GM19238 (cell line): Measurements from ENCODE around the gene DFFA.
"Not testable (repeated sequence)": the region's sequence is repeated elsewhere in the genome, so short reads cannot be mapped to it uniquely, and the experiment has no call there.

Experiments
- DNase-seq: peaks from one replicate; pipeline ENCODE4 v3.0.0; 2011; ENCODE audit warnings: low spot score; ENCODE audit not compliant: insufficient read length

Gene DFFA

DNA sequence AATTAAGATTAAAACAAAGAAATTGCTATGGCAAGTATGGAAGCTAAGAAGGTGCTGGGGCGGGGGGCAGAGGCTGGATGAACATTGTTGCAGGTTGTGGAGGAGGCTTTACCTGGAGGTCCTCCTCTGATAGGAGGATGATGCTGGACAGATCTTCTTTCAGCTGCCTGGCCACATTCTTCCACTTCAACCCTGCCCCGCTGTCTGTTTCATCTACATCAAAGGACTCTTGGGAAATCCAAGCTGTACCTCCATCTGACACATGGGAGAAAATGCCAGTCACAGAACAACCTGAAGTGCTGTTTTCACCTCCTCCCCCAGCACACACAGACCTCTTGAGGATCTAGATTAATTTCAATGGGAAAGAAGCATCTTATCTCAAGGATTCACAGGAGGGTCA is 5.3 kb downstream of the DFFA start:
- DNase-seq = no peak

DNA sequence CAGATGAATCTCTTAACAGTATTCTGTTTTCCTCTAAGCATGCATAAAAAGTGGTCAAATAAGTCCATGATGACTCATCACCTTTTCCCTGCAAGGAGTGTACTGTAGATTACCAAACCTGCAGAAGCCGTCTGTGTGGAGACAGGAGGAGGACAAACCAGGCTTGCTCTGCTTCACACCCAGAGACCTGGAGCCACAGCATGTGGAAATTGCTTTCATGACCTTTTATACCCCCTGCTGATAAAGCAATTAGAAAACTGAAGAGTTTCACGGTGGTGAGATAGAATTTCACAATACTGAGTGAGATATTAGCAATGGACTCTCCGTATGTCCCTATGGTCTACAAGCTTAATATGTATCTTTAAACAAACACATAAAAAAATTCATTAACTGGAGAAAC is 13.1 kb downstream of the DFFA start:
- no peak for DNase-seq

DNA sequence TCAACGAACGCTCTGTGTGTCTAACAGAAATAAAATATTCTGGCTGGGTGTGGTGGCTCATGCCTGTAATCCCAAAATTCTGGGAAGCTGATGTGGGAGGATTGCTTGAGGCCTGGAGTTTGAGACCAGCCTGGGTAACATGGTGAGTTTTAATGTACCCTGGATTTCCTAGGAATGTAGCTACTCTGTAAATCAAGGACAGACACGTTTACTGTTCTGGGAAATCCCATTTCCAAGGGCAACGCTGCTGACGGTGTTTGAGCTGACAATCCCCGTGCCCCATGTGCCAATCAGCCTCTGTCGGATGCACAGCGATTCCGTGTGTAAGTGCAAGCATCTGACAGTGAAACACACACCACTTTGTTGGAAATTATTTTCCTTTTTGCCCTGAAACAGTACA is 14.5 kb downstream of the DFFA start:
- DNase-seq = no peak

DNA sequence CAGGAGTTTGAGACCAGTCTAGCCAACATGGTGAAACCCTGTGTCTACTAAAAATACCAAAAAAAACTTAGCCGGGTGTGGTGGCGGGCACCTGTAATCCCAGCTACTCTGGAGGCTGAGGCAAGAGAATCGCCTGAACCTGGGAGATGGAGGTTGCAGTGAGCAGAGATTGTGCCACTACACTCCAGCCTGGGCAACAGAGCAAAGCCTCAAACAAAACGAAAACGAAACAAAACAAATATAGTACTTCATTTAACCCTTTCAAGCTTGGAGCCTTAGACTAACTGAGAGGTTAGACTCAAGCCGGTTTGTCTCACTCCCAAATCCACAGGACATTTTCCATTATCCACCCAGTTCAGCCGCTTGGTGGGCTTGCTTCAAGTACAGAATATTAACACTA is 14.9 kb downstream of the DFFA start:
- not testable (repeated sequence) for DNase-seq

DNA sequence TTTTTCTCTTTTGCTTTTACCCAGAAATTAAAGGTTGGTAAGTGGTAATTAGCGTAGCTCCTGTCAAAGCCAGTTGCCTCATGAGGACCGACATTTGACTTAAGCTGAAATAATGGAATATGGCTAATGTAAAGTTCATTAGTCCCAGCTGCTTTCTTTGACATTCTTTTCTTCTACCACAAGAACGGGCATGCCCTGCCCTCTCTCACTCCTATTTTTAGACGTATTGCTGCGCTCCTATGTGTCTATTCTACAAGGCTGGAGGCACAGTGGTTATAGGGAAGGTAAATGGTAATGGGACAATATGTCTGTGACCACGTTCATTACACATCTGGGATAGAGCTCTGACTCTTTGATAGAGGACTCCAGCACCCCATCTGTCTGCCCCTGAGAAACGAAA is 15.7 kb downstream of the DFFA start:
- DNase-seq = no peak

DNA sequence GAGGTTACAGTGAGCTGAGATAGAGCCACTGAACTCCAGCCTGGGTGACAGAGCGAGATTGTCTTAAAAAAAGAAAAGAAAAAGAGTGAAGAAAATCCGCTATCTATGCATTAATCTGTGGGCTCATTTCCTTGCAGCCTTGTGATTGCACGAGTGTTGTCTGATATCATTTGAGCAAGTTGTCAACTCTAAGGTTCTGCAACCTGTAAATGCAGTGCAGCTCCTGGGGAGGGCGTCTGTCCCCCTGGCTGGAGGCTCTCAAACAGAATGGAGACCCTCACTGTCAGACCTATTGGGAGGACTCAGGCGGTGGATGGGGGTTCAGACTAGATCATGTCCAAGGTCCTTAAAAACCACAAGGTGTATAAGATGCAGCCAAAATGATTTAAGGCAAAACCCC is 16.3 kb downstream of the DFFA start:
- no peak for DNase-seq

DNA sequence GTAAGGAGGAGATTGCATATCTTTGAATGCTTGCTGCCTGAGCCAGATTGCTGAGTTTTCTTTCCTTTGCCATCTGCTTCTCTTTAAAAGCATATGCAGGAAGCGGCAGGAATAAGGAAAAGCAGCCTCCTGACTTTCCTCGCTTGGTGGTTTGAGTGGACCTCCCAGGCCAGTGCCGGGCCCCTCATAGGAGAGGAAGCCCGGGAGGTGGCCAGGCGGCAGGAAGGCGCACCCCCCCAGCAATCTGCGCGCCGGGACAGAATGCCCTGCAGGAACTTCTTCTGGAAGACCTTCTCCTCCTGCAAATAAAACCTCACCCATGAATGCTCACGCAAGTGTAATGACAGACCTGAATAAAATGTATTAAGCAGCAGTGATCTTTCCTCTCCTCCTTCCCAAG is 21.0 kb downstream of the DFFA start:
- DNase-seq = no peak

DNA sequence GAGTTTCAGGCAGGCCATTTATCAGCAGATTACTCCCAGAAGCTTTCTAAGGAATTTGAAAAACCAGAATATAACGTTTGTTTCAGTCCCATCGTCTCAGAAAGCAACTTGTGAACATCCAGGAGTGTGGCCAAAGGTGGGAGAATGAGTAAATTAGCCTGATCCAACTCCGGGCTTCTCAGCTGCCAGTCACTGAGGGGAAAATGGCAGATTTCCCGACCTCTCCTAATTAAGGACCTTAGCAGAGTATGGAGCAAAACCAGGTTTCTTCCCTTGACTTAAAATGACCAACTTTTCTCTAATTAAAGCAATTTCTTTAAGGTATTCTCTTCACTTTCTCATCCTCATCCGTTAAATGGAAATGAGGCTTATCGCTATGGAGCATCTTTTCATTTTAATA is 21.5 kb downstream of the DFFA start:
- no peak for DNase-seq

DNA sequence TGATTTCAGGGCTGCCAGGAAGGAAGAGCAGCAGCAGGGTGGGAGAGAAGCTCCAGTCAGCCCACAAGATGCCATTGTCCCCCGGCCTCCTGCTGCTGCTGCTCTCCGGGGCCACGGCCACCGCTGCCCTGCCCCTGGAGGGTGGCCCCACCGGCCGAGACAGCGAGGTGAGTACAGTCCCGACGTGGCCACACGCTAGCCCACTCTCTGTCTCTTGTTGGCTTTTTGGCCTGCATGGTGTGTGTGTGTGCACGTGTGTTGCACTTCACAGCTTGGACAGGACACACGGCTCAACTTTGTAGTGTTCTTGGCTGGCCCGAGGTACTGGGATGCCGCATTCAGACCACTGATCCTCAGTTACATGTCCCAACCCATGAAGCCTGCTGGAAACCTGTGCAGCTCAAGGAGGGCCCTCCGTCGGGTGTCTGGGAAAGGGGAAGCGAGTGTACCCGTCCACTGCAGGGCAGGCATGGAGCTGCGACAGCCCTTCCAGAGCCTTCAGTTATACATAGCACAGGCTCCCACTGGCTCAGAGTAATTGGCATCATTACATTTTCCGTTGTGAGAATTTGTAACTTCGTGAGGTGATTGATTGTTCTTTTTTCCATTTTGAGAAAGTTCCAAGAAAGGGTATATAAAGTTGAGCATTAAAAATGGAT is 22.0 kb downstream of the DFFA start:
- no peak for DNase-seq

DNA sequence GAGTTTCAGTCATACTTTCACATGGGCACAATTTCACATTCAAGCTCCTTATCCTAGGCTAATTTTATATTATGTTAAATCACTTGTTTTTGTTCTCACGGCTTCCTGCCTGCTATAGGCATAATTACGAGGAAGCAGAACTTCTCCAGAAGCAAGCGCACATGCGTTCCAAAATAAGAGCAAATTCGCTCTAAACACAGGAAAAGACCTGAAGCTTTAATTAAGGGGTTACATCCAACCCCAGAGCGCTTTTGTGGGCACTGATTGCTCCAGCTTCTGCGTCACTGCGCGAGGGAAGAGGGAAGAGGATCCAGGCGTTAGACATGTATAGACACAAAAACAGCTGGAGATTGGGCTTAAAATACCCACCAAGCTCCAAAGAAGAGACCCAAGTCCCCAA is 22.6 kb downstream of the DFFA start, which contains the start of gene CORT:
Gene CORT, plus strand, starts transcription at position 281 of the 400 bp plus-strand sequence. CDS start 193 bp downstream, outside the sequence.
- no peak for DNase-seq

DNA sequence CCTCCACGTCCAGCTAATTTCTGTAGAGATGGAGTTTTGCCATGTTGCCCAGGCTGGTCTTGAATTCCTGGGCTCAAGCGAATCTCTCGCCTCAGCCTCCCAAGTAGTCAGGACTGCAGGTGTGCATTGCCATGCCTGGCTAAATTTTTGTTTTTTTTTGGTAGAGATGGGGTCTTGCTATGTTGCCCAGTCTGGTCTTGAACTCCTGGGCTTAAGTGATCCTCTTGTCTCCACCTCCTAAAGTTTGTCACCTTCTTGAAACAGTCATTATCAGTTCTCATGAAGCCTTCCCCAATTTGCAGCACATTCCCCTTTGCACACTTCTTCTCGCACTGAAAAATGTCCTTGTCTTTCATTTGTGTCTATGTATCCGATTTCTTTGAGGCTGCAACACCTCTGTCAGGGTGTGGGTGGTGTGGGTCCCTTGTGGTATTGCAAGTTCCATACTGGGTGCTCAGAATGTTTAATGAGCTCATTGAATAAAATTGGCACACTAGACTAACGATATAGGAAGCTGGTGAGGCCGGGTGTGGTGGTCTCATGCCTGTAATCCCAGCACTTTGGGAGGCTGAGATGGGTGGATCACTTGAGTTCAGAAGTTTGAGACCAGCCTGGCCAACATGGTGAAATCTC is 25.4 kb downstream of the DFFA start:
- no peak for DNase-seq

DNA sequence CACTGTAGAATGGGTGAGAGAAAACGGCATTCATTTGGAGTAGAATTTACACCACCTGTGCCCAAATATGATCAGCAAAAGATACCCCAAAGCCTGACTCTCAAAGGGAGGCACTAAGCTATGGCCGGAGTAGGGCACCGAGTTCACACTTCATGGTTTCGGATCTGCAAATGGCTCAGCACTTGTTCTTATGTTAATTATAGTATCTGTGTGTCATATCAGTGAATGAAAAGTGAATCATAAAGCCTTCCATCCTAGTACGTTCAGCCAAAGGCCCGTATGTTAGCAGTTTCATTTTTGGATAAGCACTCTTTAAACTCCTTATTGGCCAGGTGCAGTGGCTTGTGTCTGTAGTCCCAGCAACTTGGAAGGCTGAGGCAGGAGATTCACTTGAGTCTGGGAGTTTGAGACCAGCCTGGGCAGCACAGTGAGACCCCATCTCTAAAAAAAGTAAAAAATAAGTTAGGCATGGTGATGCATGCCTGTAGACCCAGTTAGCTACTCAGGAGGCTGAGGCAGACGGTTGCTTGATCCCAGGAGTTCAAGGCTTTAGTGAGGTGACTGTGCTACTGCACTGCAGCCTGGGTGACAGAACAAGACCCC is 27.4 kb downstream of the DFFA start:
- DNase-seq = no peak

DNA sequence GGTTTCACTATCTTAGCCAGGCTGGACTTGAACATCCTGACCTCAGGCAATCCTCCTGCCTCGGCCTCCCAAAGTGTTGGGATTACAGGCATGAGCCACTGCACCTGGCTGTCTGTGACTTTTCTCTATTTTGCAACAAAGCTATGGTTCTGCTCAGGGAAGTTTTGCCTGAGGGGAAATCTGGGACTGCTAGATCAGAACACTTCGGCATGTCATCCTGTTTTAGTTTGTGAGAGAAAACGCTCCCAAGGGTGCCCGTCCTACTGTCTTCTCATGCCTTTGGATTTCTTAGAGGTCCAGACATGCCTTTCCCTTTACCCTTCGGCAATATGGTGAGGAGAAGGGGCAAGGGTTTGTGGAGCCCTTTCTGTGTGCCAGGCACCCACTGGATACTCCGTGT is 28.1 kb downstream of the DFFA start:
- DNase-seq = no peak

DNA sequence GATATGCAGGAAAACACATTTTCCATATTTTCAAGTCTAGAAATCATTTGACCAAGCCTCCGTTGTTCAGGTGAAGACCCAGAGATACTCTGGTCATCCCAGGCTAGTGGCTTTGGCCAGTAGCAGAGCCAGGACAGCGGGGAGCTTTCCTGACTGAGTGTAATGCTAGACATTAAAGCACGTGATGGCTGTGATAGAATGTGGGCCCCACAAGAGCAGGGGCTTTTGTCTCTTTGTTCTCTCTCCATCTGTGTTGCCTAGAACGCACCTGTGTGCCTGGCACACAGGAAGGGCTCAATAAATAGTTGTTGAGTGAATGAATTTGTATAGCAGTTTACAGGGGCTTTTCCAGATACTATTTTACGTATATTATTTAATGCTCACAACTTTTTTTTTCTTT is 31.5 kb downstream of the DFFA start:
- DNase-seq = no peak

DNA sequence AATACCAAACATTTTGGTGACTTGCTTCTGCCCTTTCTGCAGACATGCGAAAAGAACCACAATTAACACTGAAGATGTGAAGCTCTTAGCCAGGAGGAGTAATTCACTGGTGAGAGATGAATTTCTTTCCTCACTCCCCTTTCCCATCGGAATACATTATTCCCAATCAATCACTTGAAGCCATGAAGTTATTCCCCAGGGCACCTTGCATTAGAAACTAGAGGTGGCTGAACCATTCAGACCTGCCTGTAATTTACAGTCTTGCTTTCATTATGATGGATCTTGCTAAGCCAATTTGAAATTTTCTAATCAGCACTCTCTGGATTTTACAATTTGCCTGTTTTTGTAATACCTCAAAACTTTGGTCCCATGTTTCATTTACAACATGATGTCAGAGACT is 32.0 kb downstream of the DFFA start:
- no peak for DNase-seq

DNA sequence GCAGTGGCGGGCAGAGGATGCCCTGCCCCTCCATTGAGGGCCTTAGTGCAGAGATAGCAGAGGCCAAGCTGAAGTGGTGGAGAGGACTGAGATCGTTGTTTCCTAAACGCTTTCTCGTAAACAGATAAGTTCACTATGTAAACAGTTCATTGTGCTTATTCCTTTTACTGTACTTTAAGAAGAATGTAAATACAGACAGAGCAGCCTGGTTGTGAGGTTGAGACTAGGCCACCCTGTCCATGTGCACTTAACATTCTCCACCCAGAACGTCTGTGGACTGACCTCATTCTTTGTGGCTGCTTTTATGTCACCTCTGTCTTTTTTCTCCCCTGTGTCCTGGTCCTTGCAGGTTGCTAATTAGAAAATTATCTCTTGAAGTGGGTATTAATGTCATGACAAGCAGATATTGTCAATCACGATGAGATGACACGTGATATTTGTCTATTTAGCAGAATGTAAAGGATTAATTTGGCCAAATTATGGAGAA is 33.6 kb downstream of the DFFA start:
- no peak for DNase-seq

DNA sequence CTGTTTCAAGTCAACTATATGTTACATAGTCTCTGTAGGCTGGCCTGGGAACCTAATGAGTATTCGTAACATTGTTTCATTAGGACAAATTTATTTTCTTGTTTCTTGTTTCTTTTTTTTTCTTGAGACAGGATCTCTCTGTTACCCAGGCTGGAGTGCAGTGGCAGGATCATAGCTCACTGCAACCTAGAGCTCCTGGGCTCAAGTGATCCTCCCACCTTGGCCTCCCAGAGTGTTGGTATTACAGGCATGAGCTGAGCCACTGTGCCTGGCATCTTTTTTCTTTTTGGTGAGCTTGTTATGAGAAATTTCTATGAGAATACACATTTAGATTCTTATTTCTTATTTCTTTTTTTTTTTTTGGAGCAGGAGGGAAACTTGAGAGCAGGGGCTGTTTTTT is 35.3 kb downstream of the DFFA start:
- DNase-seq = no peak

DNA sequence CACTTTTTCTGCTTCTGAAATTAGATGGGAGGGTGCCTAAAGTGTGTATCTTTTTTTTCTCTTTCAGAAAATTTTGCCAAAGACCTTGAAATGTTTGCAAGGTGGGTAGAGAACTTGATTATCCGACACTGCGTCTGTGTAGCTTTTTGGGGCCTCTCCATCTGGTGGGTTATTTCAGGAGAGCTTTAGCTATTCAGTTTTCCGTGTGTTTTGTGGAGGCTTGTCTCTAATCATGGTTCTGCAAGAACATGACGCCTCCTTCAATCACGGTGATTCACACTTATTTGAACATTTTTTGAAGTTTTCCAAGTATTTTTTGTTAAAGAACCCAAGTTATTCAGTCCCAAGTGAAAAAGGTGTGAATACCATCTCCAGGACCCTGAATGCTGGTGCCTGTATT is 37.7 kb downstream of the DFFA start:
- DNase-seq = no peak

DNA sequence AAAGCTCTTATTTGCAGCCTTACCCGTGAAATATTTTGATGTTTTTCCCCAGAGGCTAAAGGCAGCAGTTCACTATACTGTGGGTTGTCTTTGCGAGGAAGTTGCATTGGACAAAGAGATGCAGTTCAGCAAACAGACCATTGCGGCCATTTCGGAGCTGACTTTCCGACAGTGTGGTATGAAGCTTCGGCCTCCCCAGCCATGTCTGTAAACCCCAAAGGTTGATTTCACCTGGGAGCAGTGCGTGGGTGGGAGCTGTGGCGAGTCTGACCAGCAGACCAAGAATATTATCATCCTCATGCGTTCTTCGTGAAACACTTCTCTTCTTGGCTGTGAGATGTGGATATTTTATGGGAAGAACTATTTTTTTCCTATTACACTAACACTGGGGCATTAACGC is 38.5 kb downstream of the DFFA start:
- DNase-seq = no peak

DNA sequence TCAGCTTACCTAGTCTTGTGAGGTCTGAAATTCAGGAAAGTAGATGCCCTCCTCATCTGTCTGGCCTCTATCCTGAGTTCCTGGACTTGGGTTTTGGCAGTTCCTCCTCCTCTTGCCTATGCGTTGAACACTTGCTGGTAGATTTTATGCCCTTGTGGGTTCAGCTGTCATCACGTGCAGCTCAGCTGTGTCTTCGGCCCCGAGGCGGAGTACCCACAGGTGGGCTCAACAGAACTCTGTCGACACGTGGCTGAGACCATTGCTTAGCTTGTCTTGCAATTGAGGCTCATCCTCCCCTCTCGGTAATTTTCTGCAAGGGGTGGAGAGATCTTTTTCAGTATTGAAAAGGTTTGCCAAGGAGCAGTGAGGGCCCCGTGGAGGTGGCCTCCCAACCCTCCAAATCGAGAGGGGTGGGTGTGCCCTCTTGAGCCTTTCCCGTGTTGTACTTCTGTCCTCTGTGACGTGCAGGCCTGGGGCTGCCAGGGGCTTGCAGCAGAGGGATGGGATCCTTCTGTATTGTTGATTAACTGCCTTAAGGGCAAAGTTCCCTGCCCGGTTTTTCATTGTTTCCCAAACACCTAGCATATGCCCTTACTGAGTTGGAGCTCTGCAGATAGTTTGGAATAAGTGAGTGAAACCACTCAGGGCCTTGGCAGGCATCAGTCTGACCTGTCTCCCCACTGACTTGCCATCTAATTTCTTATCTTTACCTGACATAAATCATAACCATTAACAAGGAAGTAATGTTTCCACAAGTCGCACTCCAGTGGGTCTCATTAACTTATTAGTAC is 39.2 kb downstream of the DFFA start:
- DNase-seq = no peak

DNA sequence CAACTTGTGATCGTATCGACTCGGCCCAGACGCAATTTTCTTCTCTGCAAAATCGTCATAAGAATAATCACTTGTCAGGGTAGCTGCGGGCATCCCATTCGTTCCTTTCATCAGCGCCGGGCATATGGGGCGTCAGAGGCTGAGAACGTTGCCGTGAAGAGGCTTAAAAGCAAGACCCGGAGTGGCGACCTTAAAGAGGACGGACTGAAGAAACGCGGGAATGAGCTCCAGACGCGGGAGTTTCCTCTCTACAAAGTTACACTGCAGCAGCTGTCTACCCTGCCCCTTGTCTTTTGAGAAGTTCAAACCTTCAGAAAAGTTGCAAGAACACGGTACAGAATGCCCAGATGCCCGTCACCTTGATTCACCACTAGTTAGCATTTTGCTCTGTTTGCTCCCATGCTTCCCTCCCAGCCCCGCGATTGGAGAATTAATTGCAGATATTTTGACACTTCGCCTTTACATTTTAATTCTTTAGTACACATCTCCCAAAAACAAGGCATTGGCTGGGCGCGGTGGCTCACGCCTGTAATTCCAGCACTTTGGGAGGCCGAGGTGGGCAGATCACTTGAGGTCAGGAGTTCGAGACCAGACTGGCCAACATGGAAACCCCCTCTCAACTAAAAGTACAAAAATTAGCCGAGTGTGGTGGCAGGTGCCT is 41.1 kb downstream of the DFFA start:
- no peak for DNase-seq
